ENCODE results near the gene CYB561A3. TPM values are rescaled to one million over a fixed set of nuclear protein-coding genes. Genes with fewer than 3 reads are reported as not detected.

The CYB561A3 gene, protein sequence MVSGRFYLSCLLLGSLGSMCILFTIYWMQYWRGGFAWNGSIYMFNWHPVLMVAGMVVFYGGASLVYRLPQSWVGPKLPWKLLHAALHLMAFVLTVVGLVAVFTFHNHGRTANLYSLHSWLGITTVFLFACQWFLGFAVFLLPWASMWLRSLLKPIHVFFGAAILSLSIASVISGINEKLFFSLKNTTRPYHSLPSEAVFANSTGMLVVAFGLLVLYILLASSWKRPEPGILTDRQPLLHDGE
- total RNA-seq, result 10 to 100 TPM; 64.2 to 88.5 TPM

DNA sequence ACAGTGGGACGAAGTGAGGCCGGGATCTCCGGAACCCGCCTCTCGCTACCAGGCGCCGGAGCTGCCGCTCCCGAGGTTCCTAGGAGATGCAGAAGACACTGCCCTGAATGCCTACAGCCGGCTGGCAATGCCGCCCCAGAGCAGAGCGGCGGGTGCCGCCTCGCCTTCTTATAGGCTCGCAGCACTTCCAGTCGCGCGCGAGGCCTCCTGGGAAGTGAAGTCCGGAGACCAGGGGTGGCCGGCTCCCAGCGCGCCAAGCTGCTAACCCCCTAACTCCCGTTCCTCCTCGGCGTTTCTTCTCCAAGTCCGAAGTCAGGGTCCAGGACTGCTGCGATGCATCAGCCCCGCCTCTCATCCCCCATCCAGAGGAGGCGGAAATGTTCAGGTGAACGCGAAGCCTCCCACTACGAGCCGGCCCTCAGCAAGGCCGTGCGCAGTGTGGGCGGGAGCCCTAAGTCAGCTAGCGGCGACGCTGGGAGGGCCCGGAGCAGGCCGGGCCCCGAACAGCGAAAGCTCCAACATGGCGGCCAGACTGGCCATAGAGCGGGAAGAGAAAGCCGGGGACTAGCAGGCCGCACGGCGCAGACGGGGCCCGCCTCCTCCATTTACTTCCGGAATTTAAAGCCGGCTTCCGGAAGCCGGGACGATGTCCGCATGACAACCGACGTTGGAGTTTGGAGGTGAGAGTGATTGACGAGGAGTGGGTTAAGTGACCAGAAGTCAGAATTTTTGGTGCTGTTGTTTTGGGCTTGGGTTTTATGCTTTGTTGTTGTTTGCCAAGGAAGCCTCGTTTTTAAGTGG, at the start of gene CYB561A3, which contains the start of gene TMEM138:
CYB561A3 (minus strand) TSS at position 142 of the 801 bp plus-strand sequence. CDS start 5,169 bp downstream, outside the sequence.
TMEM138 (plus strand) TSS at position 634 of the 801 bp plus-strand sequence. CDS start 2,017 bp downstream, outside the sequence.
- H3K27ac ChIP-seq, result peak within 1 kb of the TSS; percentile 98
- peak within 1 kb of the TSS; percentile 67 for H3K4me3 ChIP-seq
- no peaks in the 10 kb centered on the region for H3K9me3 ChIP-seq
- intact Hi-C loops (cut with DNase I), result no loop called here
- TF ChIP-seq, protein P1, sequence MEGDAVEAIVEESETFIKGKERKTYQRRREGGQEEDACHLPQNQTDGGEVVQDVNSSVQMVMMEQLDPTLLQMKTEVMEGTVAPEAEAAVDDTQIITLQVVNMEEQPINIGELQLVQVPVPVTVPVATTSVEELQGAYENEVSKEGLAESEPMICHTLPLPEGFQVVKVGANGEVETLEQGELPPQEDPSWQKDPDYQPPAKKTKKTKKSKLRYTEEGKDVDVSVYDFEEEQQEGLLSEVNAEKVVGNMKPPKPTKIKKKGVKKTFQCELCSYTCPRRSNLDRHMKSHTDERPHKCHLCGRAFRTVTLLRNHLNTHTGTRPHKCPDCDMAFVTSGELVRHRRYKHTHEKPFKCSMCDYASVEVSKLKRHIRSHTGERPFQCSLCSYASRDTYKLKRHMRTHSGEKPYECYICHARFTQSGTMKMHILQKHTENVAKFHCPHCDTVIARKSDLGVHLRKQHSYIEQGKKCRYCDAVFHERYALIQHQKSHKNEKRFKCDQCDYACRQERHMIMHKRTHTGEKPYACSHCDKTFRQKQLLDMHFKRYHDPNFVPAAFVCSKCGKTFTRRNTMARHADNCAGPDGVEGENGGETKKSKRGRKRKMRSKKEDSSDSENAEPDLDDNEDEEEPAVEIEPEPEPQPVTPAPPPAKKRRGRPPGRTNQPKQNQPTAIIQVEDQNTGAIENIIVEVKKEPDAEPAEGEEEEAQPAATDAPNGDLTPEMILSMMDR (IDR thresholded peaks at IDR 0.05), result no peak
- H3K36me3 ChIP-seq, result peaks cover 16% of the 10 kb centered on the region
- H3K27me3 ChIP-seq, result no peaks in the 10 kb centered on the region
- peaks cover 7% of the 10 kb centered on the region for H3K4me1 ChIP-seq
- peak; percentile 94 for DNase-seq
- H3K9ac ChIP-seq (ENCODE audit: low read depth in 2 of 2, low read length in 2 of 2), result peak within 1 kb of the TSS; percentile 96 to 100

DNA sequence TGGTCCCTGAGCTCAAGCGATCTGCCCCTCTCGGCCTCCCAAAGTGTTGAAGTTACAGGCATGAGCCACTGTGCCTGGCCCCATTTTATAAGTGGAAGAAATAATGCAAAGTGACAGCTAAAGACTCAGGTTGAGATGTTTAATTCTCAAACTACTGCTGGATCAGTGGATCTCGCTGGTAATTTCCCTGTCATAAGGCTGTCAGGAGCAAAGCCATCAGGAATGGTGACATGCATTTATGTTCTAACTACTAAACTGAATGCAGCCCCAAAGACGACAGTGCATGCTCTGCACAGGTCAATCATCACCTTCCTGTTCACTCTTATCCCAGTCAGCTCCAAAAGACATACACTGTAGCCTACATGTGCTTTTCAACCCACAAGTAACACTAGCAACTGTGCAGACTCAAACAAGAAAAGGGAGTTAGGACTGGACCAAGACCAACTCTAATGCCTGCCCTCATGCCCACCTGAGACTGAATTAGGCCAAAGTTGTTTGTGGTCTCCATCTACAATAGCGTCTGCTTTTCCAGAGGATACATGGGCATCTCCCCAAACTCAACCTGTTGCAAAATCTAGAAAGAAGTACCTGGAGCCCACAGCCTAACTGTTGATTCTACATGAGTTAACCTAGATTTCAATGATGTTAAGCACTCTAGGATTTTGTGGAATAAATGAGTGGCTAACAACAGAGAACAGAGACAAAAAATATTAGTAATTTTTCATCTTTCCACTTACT, 45.5 kb upstream of the CYB561A3 start:
- H3K9ac ChIP-seq (ENCODE audit: low read depth in 2 of 2, low read length in 2 of 2), result no peak overlapping the region
- DNase-seq, result no peak
- H3K27ac ChIP-seq, result no peak overlapping the region
- TF ChIP-seq, protein P1 (IDR thresholded peaks at IDR 0.05), result no peak
- H3K27me3 ChIP-seq, result no peaks in the 10 kb centered on the region
- intact Hi-C loops (cut with DNase I), result no loop called here
- no peaks in the 10 kb centered on the region for H3K9me3 ChIP-seq
- H3K4me3 ChIP-seq, result no peak overlapping the region
- H3K36me3 ChIP-seq, result peaks cover 15% of the 10 kb centered on the region
- no peaks in the 10 kb centered on the region for H3K4me1 ChIP-seq

DNA sequence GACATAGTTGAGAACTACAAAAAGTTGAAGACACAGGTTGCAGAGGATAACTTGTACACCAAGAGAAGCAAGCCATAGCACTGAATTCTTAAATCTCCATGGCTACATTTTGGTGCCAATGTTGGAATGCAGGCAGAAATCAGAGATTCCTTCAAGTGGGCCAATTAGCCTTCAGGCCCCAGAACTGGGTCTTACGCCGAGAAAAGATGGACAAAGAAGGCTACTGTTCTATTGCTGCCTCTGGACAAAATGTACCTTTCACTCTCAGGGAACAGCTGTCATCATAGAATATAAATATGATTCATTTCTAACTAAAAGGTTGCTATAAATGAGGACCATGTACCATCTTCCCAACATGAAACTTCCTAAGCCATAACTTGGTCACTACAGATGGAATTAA, 44.4 kb upstream of the CYB561A3 start:
- H3K36me3 ChIP-seq, result peaks cover 8% of the 10 kb centered on the region
- no peaks in the 10 kb centered on the region for H3K9me3 ChIP-seq
- no peaks in the 10 kb centered on the region for H3K4me1 ChIP-seq
- intact Hi-C loops (cut with DNase I), result no loop called here
- no peak for DNase-seq
- no peak overlapping the region for H3K4me3 ChIP-seq
- H3K27ac ChIP-seq, result no peak overlapping the region
- TF ChIP-seq, protein P1 (IDR thresholded peaks at IDR 0.05), result no peak
- H3K9ac ChIP-seq (ENCODE audit: low read depth in 2 of 2, low read length in 2 of 2), result no peak overlapping the region
- no peaks in the 10 kb centered on the region for H3K27me3 ChIP-seq

DNA sequence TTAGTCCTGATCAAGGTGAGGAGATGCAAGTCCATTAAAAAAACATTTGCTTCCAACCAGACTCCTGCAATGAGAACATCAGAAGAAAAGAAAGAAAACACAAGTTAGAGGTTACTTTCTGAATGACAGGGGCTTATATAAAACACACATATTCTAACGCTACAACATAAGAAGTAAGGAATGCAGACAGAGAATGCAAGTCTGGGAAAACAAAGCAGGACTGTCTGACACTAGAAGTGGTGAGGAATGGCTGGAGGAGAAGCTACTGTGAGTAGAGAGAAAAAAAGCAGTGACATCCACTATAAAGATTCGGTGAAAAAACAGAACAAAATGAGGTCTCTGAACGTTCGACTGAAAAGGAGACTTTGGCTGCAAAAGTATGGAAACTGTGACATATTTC, 43.0 kb upstream of the CYB561A3 start:
- no peak overlapping the region for H3K9ac ChIP-seq (ENCODE audit: low read depth in 2 of 2, low read length in 2 of 2)
- intact Hi-C loops (cut with DNase I), result no loop called here
- H3K9me3 ChIP-seq, result no peaks in the 10 kb centered on the region
- no peak for DNase-seq
- H3K27ac ChIP-seq, result no peak overlapping the region
- no peak overlapping the region for H3K4me3 ChIP-seq
- no peaks in the 10 kb centered on the region for H3K4me1 ChIP-seq
- H3K36me3 ChIP-seq, result peaks cover 8% of the 10 kb centered on the region
- TF ChIP-seq, protein P1 (IDR thresholded peaks at IDR 0.05), result no peak
- H3K27me3 ChIP-seq, result no peaks in the 10 kb centered on the region

DNA sequence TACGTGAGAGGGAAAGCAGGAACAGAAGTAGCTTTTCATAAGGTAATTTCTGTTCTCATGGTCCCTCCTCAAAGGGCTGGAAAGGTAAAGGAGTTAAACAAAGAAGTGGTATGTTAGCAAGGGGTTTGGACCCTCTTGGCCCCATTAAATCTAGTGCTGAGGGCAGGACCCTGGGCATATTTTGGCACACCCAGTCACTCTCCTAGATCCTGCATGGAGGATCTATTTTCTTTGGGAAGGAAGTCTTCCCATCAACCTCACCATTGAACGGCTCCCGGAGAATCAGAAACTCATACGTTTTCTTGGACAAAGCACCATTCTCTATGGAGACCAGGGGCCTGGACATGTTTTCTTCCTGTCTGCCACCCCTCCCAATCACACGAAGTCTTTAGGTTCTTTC, 42.4 kb upstream of the CYB561A3 start:
- intact Hi-C loops (cut with DNase I), result no loop called here
- DNase-seq, result no peak
- Histone ChIP-seq H3K9me3 (no peaks in the 10 kb centered on the region), H3K9ac (ENCODE audit: low read depth in 2 of 2, low read length in 2 of 2) (no peak overlapping the region), H3K27ac (no peak overlapping the region), H3K27me3 (no peaks in the 10 kb centered on the region), H3K36me3 (peaks cover 8% of the 10 kb centered on the region), H3K4me3 (no peak overlapping the region), H3K4me1 (no peaks in the 10 kb centered on the region)
- TF ChIP-seq, protein P1 (IDR thresholded peaks at IDR 0.05), result no peak

Measured in colonic mucosa (tissue), 4 donors.